ENCODE results near the gene NFU1.
"Not testable (repeated sequence)": the region's sequence is repeated elsewhere in the genome, so short reads cannot be mapped to it uniquely, and the experiment has no call there.

DNA sequence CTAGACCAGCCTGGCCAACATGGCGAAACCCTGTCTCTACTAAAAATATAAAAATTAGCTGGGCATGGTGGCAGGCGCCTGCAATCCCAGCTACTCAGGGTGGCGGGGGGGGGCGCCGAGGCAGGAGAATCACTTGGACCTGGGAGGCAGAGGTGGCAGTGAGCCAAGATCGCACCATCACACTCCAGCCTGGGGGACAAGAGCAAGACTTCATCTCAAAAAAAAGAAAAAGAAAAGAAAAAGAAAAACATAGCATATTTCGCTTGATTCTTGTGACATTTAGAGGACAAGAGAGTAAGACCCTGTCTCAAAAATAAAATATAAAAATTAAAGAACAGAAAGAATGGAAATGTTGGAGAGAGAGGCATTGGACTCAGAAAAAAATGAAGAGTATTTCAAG lies 18.1 kb downstream of the NFU1 start:
- TF ChIP-seq EZH2 (IDR thresholded peaks at IDR 0.05; ENCODE audit: insufficient read depth, poor library complexity, severe bottlenecking); EZH2phosphoT487 (IDR thresholded peaks at IDR 0.05; ENCODE audit: insufficient read depth, low read depth): not testable (repeated sequence)

Measured in GM23248 (cell line).